A673 (cell line): ENCODE measurements around the gene NECTIN4. TPM values are rescaled to one million over a fixed set of nuclear protein-coding genes. Genes with fewer than 3 reads are reported as not detected.

ENCODE experiments used
- BruUV-seq: library from RNA; stranded (reverse); fragments of 400-500 nt; replicated peaks from 2 replicates; lab custom pipeline; 2021; lab: Mats Ljungman, UMichigan
- CTCF ChIA-PET: fragments of 300-600 bp; sonication (Branson Sonifier 250); formaldehyde crosslinking; loops from one replicate; lab custom pipeline; 2022; ENCODE audit warnings: antibody characterized with exemption; lab: Charles Lee
- POLR2A ChIA-PET: fragments of 300-600 bp; sonication (Branson Sonifier 250); formaldehyde crosslinking; loops from one replicate; lab custom pipeline; 2022; ENCODE audit warnings: antibody characterized with exemption; ENCODE audit not compliant: low non-redundant PET; lab: Charles Lee
- DNase-seq: peaks from one replicate; pipeline ENCODE4 v3.0.0-alpha.2; 2015; ENCODE audit warnings: low spot score
- H3K27ac ChIP-seq: fragments of 200-600 bp; sonication (generic); 2 replicates; pipeline ENCODE4 v1.5.1; 2016; ENCODE audit warnings: mixed run types, low read depth, mild to moderate bottlenecking, mixed read lengths, antibody characterized with exemption, low read length; ENCODE audit not compliant: poor library complexity, severe bottlenecking
- H3K27me3 ChIP-seq: fragments of 200-600 bp; sonication (generic); replicated peaks from 2 replicates; pipeline ENCODE4 v1.6.1; 2017; ENCODE audit warnings: mixed run types, low read depth, mild to moderate bottlenecking, mixed read lengths, antibody characterized with exemption, low read length; ENCODE audit not compliant: insufficient read depth, poor library complexity
- H3K36me3 ChIP-seq: fragments of 200-600 bp; sonication (generic); 2 replicates; pipeline ENCODE4 v1.6.1; 2016; ENCODE audit warnings: mixed run types, mild to moderate bottlenecking, mixed read lengths, antibody characterized with exemption, low read length; ENCODE audit not compliant: insufficient read depth, poor library complexity, severe bottlenecking
- H3K4me1 ChIP-seq: fragments of 200-600 bp; sonication (generic); 2 replicates; pipeline ENCODE4 v1.6.1; 2017; ENCODE audit warnings: mixed run types, mild to moderate bottlenecking, mixed read lengths, antibody characterized with exemption, low read length; ENCODE audit not compliant: insufficient read depth, poor library complexity, severe bottlenecking
- H3K4me3 ChIP-seq: fragments of 200-600 bp; sonication (generic); 2 replicates; pipeline ENCODE4 v1.5.1; 2016; ENCODE audit warnings: low read depth, mixed run types, mild to moderate bottlenecking, mixed read lengths, low read length; ENCODE audit not compliant: poor library complexity, severe bottlenecking
- H3K9me3 ChIP-seq: fragments of 200-600 bp; sonication (generic); 2 replicates; pipeline ENCODE4 v1.6.1; 2016; ENCODE audit warnings: mixed run types, low read depth, mild to moderate bottlenecking, mixed read lengths, antibody characterized with exemption, low read length; ENCODE audit not compliant: poor library complexity, severe bottlenecking
- CTCF ChIP-seq: fragments of 300-800, 200-600 bp; sonication (generic); conservative IDR thresholded peaks from 2 replicates; pipeline ENCODE4 v1.5.1; 2017; ENCODE audit warnings: low read depth, mild to moderate bottlenecking, antibody characterized with exemption, low read length, moderate library complexity, mixed read lengths
- EZH2 ChIP-seq: fragments of 200-600 bp; sonication (generic); IDR thresholded peaks from 2 replicates; pipeline ENCODE4 v1.6.1; 2017; ENCODE audit warnings: borderline replicate concordance, low read depth, mild to moderate bottlenecking, mixed read lengths, antibody characterized with exemption, low read length; ENCODE audit not compliant: poor library complexity, severe bottlenecking
- intact Hi-C: fragments of 100-400 bp; cut with micrococcal nuclease; formaldehyde crosslinking; loops from one replicate; pipeline ENCODE4 v1.10.0; 2022; ENCODE audit not compliant: unreplicated experiment
- total RNA-seq: library from RNA; stranded (reverse); gene quantifications from 2 replicates; pipeline ENCODE4 v1.2.3, GENCODE V29; 2021

Gene NECTIN4
- total RNA-seq, 1 experiment from 2014 or later = not detected

GRCh38 chr1:161045736-161046604 lies 43.4 kb downstream of the NECTIN4 start, which contains the start of gene USF1:
Gene USF1 (minus strand): TSS chr1:161045977. CDS start chr1:161043275, 2,702 bp downstream.
- TF ChIP-seq EZH2 (no peak), CTCF (no peak)
- no peaks in the 10 kb centered on the region for H3K27me3 ChIP-seq
- TSS peak; percentile 92 for BruUV-seq
- peak; percentile 98 for DNase-seq
- peak within 1 kb of the TSS; percentile 70 for H3K4me3 ChIP-seq
- H3K36me3 ChIP-seq = peaks cover 22% of the 10 kb centered on the region
- H3K27ac ChIP-seq = peak within 1 kb of the TSS; percentile 85
- ChIA-PET POLR2A (interaction anchor here (0.7 to 1.0 kb wide), 3 partner anchors 39 to 105 kb away, joined by 4 to 6 read pairs (median 4); no protein-coding TSS in a partner anchor), CTCF (interaction anchor here (0.9 to 1.3 kb wide), 2 partner anchors 52 to 92 kb away, joined by 3 to 4 read pairs; partner anchors contain the start of gene KLHDC9)
- no peaks in the 10 kb centered on the region for H3K9me3 ChIP-seq
- intact Hi-C loops = loop anchor here (2.0 to 5.0 kb wide), 2 partner anchors 46 to 87 kb away; partner anchors contain the start of gene DEDD
- no peaks in the 10 kb centered on the region for H3K4me1 ChIP-seq

GRCh38 chr1:161044908-161045735 lies 44.2 kb downstream of the NECTIN4 start:
- Histone ChIP-seq H3K27ac (peak overlapping the region; percentile 85), H3K36me3 (peaks cover 30% of the 10 kb centered on the region), H3K4me1 (no peaks in the 10 kb centered on the region), H3K27me3 (no peaks in the 10 kb centered on the region), H3K9me3 (no peaks in the 10 kb centered on the region), H3K4me3 (peak overlapping the region; percentile 70)
- ChIA-PET CTCF (interaction anchor here (0.9 to 1.3 kb wide), 2 partner anchors 53 to 92 kb away, joined by 3 to 4 read pairs; partner anchors contain the start of gene KLHDC9), POLR2A (interaction anchor here (0.9 to 1.0 kb wide), 2 partner anchors 40 to 53 kb away, joined by 4 to 6 read pairs; no protein-coding TSS in a partner anchor)
- BruUV-seq = TSS peak; percentile 85
- intact Hi-C loops = loop anchor here (2.0 to 5.0 kb wide), 2 partner anchors 47 to 88 kb away; partner anchors contain the start of gene DEDD
- DNase-seq = peak; percentile 54
- TF ChIP-seq CTCF (no peak), EZH2 (no peak)

- CTCF ChIA-PET = no interaction called here
- no peaks in the 10 kb centered on the region for H3K27me3 ChIP-seq
- no peaks in the 10 kb centered on the region for H3K4me1 ChIP-seq
- H3K36me3 ChIP-seq = peaks cover 36% of the 10 kb centered on the region
- H3K27ac ChIP-seq = peak overlapping the region; percentile 85
- intact Hi-C loops = loop anchor here (2.0 kb wide), 1 partner anchor 88 kb away; the partner anchor contains the start of gene DEDD
- BruUV-seq = no TSS peak
- peak overlapping the region; percentile 70 for H3K4me3 ChIP-seq
- DNase-seq = no peak
- POLR2A ChIA-PET = no interaction called here
- TF ChIP-seq CTCF (no peak), EZH2 (no peak)
- no peaks in the 10 kb centered on the region for H3K9me3 ChIP-seq
Measured at GRCh38 chr1:161044535-161044907, 44.8 kb downstream of the NECTIN4 start.
